Transverse colon (tissue), 4 donors: ENCODE results near the gene ANKLE1. TPM values are rescaled to one million over a fixed set of nuclear protein-coding genes. Genes with fewer than 3 reads are reported as not detected.

Experiments used
- DNase-seq: peaks from one replicate; pipeline ENCODE4 v3.0.0-alpha.2; 2019
- H3K27ac ChIP-seq, 4 donors: fragments of 200-600 bp; sonication (generic); 2 replicates each; pipeline ENCODE4 v1.5.1; 2016 to 2018; ENCODE audit warnings: inconsistent platforms in 4 of 4
- H3K27me3 ChIP-seq: fragments of 200-600 bp; sonication (generic); 2 replicates; pipeline ENCODE4 v1.5.1; 2017; ENCODE audit warnings: inconsistent platforms
- H3K36me3 ChIP-seq, 4 donors: fragments of 200-600 bp; sonication (generic); 2 replicates each; pipeline ENCODE4 v1.5.1; 2017 to 2019; ENCODE audit warnings: inconsistent platforms in 4 of 4
- H3K4me1 ChIP-seq, 4 donors: fragments of 200-600 bp; sonication (generic); 2 replicates each; pipeline ENCODE4 v1.5.1; 2017 to 2020; ENCODE audit warnings: inconsistent platforms in 4 of 4
- H3K4me3 ChIP-seq, 4 donors: fragments of 200-600 bp; sonication (generic); 1 replicate in 1 of 4; 2 replicates in 3 of 4; pipeline versions ENCODE4 v1.5.1 to v1.6.1; 2017 to 2019; ENCODE audit warnings: inconsistent platforms in 4 of 4
- H3K9me3 ChIP-seq, 2 donors: fragments of 200-600 bp; sonication (generic); 2 replicates each; pipeline ENCODE4 v1.5.1; 2017 to 2019; ENCODE audit warnings: inconsistent platforms in 2 of 2
- CTCF ChIP-seq, 5 experiments: fragments of 200-600 bp in 3 of 5; fragments of 450-650 bp in 2 of 5; sonication (generic) in 3 of 5; IDR thresholded peaks; 1 replicate in 2 of 5; 2 replicates in 3 of 5; pipeline ENCODE4 v1.5.1; 2016 to 2017; ENCODE audit warnings: antibody characterized with exemption in 5 of 5, inconsistent platforms in 3 of 5, mild to moderate bottlenecking in 2 of 5, moderate library complexity in 1 of 5
- EP300 ChIP-seq: sonication (generic); formaldehyde crosslinking; IDR thresholded peaks from one replicate; pipeline ENCODE4 v1.6.1; 2017; ENCODE audit warnings: antibody characterized with exemption, low read depth
- POLR2A ChIP-seq: fragments of 450-650 bp; IDR thresholded peaks from one replicate; pipeline ENCODE4 v1.6.1; 2016; ENCODE audit warnings: antibody characterized with exemption, mild to moderate bottlenecking, moderate library complexity
- POLR2AphosphoS5 ChIP-seq, 3 donors: sonication (generic); formaldehyde crosslinking; IDR thresholded peaks; one replicate each; pipeline ENCODE4 v1.6.1; 2016; ENCODE audit warnings: antibody characterized with exemption in 3 of 3
- WGBS, 2 donors: methylation state at CpG; one replicate each; pipeline ENCODE4 v1.1.5; 2018; ENCODE audit warnings: low coverage in 1 of 2; 5-methylcytosine and 5-hydroxymethylcytosine counted together
- in situ Hi-C, 4 donors: fragments of 200-750 bp; cut with MboI; loops; one replicate each; pipeline versions ENCODE4 v1.15.0 to v1.15.1; 2017; ENCODE audit warnings: low sequenced_read_pairs in 3 of 4, low pct_ligation_motif_present in 1 of 4, low pct_unique_long_range_greater_than_20kb in 1 of 4
- intact Hi-C: fragments of 100-400 bp; cut with DNase I; formaldehyde crosslinking; loops from one replicate; pipeline ENCODE4 v1.15.1; 2023; ENCODE audit warnings: low total_unique reads
- total RNA-seq, 4 donors: library from RNA; depleted of rRNA; stranded (reverse); fragments of >200 nt; gene quantifications; one replicate each; pipeline ENCODE4 v1.1.0, GENCODE V29; 2016

Gene ANKLE1
- total RNA-seq, 4 donors from 2014 or later, result 0.20 to 0.48 TPM; not detected in 2

GRCh38 chr19:17305517-17306284 lies 24.0 kb downstream of the ANKLE1 start, which contains the start of gene MRPL34:
Gene MRPL34 (plus strand): TSS chr19:17305872. CDS start chr19:17305893, 21 bp downstream.
- peak; percentile 98 for DNase-seq
- in situ Hi-C loops (no loop called here), intact Hi-C loops (no loop called here)
- Histone ChIP-seq H3K4me3 (peak within 1 kb of the TSS; percentile 28 to 70 (median 59)), H3K27me3 (no peaks in the 10 kb centered on the region), H3K27ac (peak within 1 kb of the TSS; percentile 90 to 98 (median 94)), H3K9me3 (no peaks in the 10 kb centered on the region), H3K36me3 (no peaks in the 10 kb centered on the region), H3K4me1 (peaks cover 42 to 66% (median 50%) of the 10 kb centered on the region in 4 donors)
- 0% methylated on average over 44 of the region's 55 CpGs; no CpG with 5 or more reads in 1 of the 2 donors for WGBS, 2 donors
- TF ChIP-seq CTCF (IDR thresholded peaks at IDR 0.05) (peak; percentile 68 to 98 (median 76)), POLR2A (peak; percentile 72), POLR2AphosphoS5 (IDR thresholded peaks at IDR 0.05) (peak in 2 of 3 donors; percentile 98), EP300 (no peak)

GRCh38 chr19:17306285-17306714 lies 24.6 kb downstream of the ANKLE1 start:
- intact Hi-C loops, result no loop called here
- H3K9me3 ChIP-seq, result no peaks in the 10 kb centered on the region
- in situ Hi-C loops, result no loop called here
- H3K27ac ChIP-seq, result peak overlapping the region; percentile 90 to 98 (median 94)
- WGBS, 2 donors, result 6 to 22% methylated on average over 5 to 28 of the region's 28 CpGs
- H3K27me3 ChIP-seq, result no peaks in the 10 kb centered on the region
- TF ChIP-seq POLR2AphosphoS5 (IDR thresholded peaks at IDR 0.05) (no peak), CTCF (IDR thresholded peaks at IDR 0.05) (no peak), POLR2A (no peak), EP300 (no peak)
- H3K4me3 ChIP-seq, result peak overlapping the region; percentile 28 to 70 (median 59)
- no peak for DNase-seq
- peaks cover 44 to 72% (median 54%) of the 10 kb centered on the region in 4 donors for H3K4me1 ChIP-seq
- H3K36me3 ChIP-seq, result no peaks in the 10 kb centered on the region

- in situ Hi-C loops (no loop called here), intact Hi-C loops (no loop called here)
- WGBS, 2 donors, result 78 to 82% methylated on average over 7 to 8 of the region's 8 CpGs
- Histone ChIP-seq H3K27me3 (no peaks in the 10 kb centered on the region), H3K4me1 (peaks cover 35 to 69% (median 50%) of the 10 kb centered on the region in 4 donors), H3K36me3 (no peaks in the 10 kb centered on the region), H3K27ac (peak overlapping the region in 1 of 4 donors; percentile 92), H3K9me3 (no peaks in the 10 kb centered on the region), H3K4me3 (no peak overlapping the region)
- no peak for DNase-seq
- no peak for TF ChIP-seq CTCF (IDR thresholded peaks at IDR 0.05)
- no peak for TF ChIP-seq POLR2A
- no peak for TF ChIP-seq POLR2AphosphoS5 (IDR thresholded peaks at IDR 0.05)
- no peak for TF ChIP-seq EP300
These were observed 26.2 kb downstream of the ANKLE1 start for GRCh38 chr19:17307876-17308377.

- 0 to 1% methylated on average over 2 to 46 of the region's 46 CpGs for WGBS, 2 donors
- Histone ChIP-seq H3K4me1 (peaks cover 27 to 57% (median 40%) of the 10 kb centered on the region in 4 donors), H3K36me3 (peaks cover 0 to 8% (median 3%) of the 10 kb centered on the region in 4 donors), H3K9me3 (no peaks in the 10 kb centered on the region), H3K27me3 (no peaks in the 10 kb centered on the region), H3K27ac (peak within 1 kb of the TSS; percentile 80 to 87 (median 85)), H3K4me3 (peak within 1 kb of the TSS; percentile 62 to 92 (median 80))
- intact Hi-C loops, result no loop called here
- DNase-seq, result peak; percentile 100
- peak; percentile 76 for TF ChIP-seq POLR2A
- no peak for TF ChIP-seq CTCF (IDR thresholded peaks at IDR 0.05)
- TF ChIP-seq POLR2AphosphoS5 (IDR thresholded peaks at IDR 0.05), result peak; percentile 42 to 75 (median 73)
- in situ Hi-C loops, result no loop called here
These were observed 27.7 kb downstream of the ANKLE1 start, which contains the start of gene DDA1 for GRCh38 chr19:17309198-17309964. Gene DDA1 (plus strand): TSS chr19:17309563. CDS start chr19:17309655, 92 bp downstream.
